Activated T-helper 9 cell treated with anti-CD3 and anti-CD28 coated beads, Interleukin-2, amount 50 U/mL, for 16 hours (primary cell): ENCODE results near the gene GPR87.

Source experiments
- DNase-seq: peaks from one replicate; pipeline ENCODE4 v3.0.0-alpha.2; 2020; ENCODE audit warnings: low read depth

GPR87 gene

GRCh38 chr3:151315846-151316245 is 774 bp downstream of the GPR87 start:
- no peak for DNase-seq

- no peak for DNase-seq
These were observed 1.5 kb downstream of the GPR87 start for GRCh38 chr3:151315136-151315535.

- no peak for DNase-seq
These were observed 2.0 kb downstream of the GPR87 start for GRCh38 chr3:151314593-151314992.

- DNase-seq, result no peak
These were observed 2.5 kb downstream of the GPR87 start for GRCh38 chr3:151314137-151314536.

GRCh38 chr3:151312972-151313371 is 3.6 kb downstream of the GPR87 start:
- DNase-seq, result no peak

GRCh38 chr3:151309566-151309965 is 7.1 kb downstream of the GPR87 start:
- no peak for DNase-seq

- DNase-seq, result no peak
These were observed 8.8 kb downstream of the GPR87 start for GRCh38 chr3:151307583-151308488.

- DNase-seq, result no peak
These were observed 9.5 kb downstream of the GPR87 start for GRCh38 chr3:151307131-151307530.

GRCh38 chr3:151306168-151306810 is 10.3 kb downstream of the GPR87 start:
- DNase-seq, result no peak

GRCh38 chr3:151305775-151306151 is 10.9 kb downstream of the GPR87 start:
- no peak for DNase-seq

- no peak for DNase-seq
These were observed 11.4 kb downstream of the GPR87 start for GRCh38 chr3:151305060-151305774.

GRCh38 chr3:151303751-151304150 is 12.9 kb downstream of the GPR87 start:
- no peak for DNase-seq

- no peak for DNase-seq
These were observed 14.8 kb downstream of the GPR87 start for GRCh38 chr3:151301787-151302186.

- no peak for DNase-seq
These were observed 16.1 kb downstream of the GPR87 start for GRCh38 chr3:151300539-151300938.

GRCh38 chr3:151299006-151299405 is 17.6 kb downstream of the GPR87 start:
- DNase-seq, result no peak

GRCh38 chr3:151297429-151297828 is 19.2 kb downstream of the GPR87 start:
- no peak for DNase-seq

- no peak for DNase-seq
These were observed 20.4 kb downstream of the GPR87 start for GRCh38 chr3:151296226-151296625.

GRCh38 chr3:151293127-151293526 is 23.5 kb downstream of the GPR87 start:
- DNase-seq, result no peak

GRCh38 chr3:151290673-151291072 is 25.9 kb downstream of the GPR87 start:
- no peak for DNase-seq

- no peak for DNase-seq
These were observed 27.2 kb downstream of the GPR87 start for GRCh38 chr3:151289445-151289844.

GRCh38 chr3:151285940-151286339 is 30.7 kb downstream of the GPR87 start:
- DNase-seq, result no peak

- no peak for DNase-seq
These were observed 32.6 kb downstream of the GPR87 start for GRCh38 chr3:151283907-151284461.

- no peak for DNase-seq
These were observed 33.2 kb downstream of the GPR87 start for GRCh38 chr3:151283387-151283786.
